Measurements from ENCODE around the gene LCP2. TPM values are rescaled to one million over a fixed set of nuclear protein-coding genes. Genes with fewer than 3 reads are reported as not detected.
"Not testable (repeated sequence)": the region's sequence is repeated elsewhere in the genome, so short reads cannot be mapped to it uniquely, and the experiment has no call there.

The LCP2 gene
- total and polyA plus RNA-seq, 2 experiments from 2014 or later = 0.80 TPM; not detected in 1

DNA sequence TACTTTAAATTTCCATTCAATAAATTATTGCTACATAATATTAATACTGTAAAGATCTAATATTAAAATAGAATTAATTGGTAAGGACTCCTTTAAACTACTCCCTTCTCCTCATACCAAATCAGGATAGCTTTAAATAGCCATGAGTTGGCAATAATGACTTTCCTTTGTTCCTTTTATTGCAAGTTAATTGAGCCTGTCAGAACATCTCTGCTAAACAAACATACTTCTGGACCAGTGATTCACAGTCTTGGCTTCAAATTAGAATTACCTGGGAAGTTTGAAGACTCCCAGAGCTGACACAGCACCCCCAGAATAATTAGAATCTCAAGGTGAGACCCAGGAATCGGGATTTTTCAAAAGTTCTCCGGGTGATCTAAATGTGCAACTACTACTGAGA is 46.1 kb downstream of the LCP2 start:
- Histone ChIP-seq H3K4me2 (no peak overlapping the region), H3K36me3 (replicated peaks; ENCODE audit: insufficient read depth, low read depth) (no peaks in the 10 kb centered on the region), H3K4me3 (no peak overlapping the region), H4K20me1 (ENCODE audit: insufficient read depth, poor library complexity, severe bottlenecking) (no peaks in the 10 kb centered on the region), H3K27me3 (peaks cover 44% of the 10 kb centered on the region), H3K27ac (no peak overlapping the region), H3K79me2 (no peaks in the 10 kb centered on the region), H3K4me1 (ENCODE audit: insufficient read depth) (peaks cover under 1% of the 10 kb centered on the region), H3K9me3 (ENCODE audit: low read depth) (no peaks in the 10 kb centered on the region), H3K9me2 (replicated peaks; ENCODE audit: insufficient read depth) (no peaks in the 10 kb centered on the region), H2AFZ (no peak overlapping the region)
- TF ChIP-seq EZH2phosphoT487 (IDR thresholded peaks at IDR 0.05; ENCODE audit: low read depth, severe bottlenecking, unreplicated experiment) (no peak), EZH2 (IDR thresholded peaks at IDR 0.05; ENCODE audit: borderline replicate concordance) (no peak)
- TF ChIP-seq, protein P1, sequence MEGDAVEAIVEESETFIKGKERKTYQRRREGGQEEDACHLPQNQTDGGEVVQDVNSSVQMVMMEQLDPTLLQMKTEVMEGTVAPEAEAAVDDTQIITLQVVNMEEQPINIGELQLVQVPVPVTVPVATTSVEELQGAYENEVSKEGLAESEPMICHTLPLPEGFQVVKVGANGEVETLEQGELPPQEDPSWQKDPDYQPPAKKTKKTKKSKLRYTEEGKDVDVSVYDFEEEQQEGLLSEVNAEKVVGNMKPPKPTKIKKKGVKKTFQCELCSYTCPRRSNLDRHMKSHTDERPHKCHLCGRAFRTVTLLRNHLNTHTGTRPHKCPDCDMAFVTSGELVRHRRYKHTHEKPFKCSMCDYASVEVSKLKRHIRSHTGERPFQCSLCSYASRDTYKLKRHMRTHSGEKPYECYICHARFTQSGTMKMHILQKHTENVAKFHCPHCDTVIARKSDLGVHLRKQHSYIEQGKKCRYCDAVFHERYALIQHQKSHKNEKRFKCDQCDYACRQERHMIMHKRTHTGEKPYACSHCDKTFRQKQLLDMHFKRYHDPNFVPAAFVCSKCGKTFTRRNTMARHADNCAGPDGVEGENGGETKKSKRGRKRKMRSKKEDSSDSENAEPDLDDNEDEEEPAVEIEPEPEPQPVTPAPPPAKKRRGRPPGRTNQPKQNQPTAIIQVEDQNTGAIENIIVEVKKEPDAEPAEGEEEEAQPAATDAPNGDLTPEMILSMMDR (IDR thresholded peaks at IDR 0.05; ENCODE audit: poor library complexity) = no peak
- 58% methylated on average over 2 of the region's 2 CpGs for WGBS (ENCODE audit: low lambda C conversion rate, missing lambda C conversion rate)
- no peak for DNase-seq (ENCODE audit: low spot score)

DNA sequence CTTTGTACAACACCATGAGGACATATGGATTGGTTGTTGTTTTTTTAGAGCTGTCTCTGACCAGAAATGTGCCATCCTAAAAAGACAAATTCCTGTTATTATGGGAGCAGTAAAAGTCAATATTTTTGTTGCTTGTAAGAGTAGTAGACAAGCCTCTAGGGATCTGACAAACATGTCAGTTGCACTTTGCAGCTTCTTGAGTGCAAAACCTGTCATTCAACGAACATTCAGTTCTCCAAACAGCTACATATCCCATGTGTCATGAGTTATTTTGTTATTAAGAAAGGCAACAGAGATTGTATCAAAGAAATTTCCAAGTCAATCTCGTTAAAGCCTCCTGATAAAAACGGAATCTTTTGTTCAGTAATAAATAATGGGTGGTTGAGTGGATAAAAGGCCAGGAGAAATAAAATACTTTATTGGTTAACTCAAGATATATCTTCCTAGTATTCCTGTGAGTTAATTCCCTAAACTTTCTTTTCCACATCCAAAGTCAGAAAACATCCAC is 46.7 kb downstream of the LCP2 start:
- Histone ChIP-seq H3K9me2 (replicated peaks; ENCODE audit: insufficient read depth) (no peaks in the 10 kb centered on the region), H3K9me3 (ENCODE audit: low read depth) (no peaks in the 10 kb centered on the region), H3K4me3 (no peak overlapping the region), H3K4me1 (ENCODE audit: insufficient read depth) (no peaks in the 10 kb centered on the region), H3K79me2 (no peaks in the 10 kb centered on the region), H3K36me3 (replicated peaks; ENCODE audit: insufficient read depth, low read depth) (no peaks in the 10 kb centered on the region), H3K27me3 (peaks cover 44% of the 10 kb centered on the region), H3K27ac (no peak overlapping the region), H4K20me1 (ENCODE audit: insufficient read depth, poor library complexity, severe bottlenecking) (no peaks in the 10 kb centered on the region), H3K4me2 (no peak overlapping the region), H2AFZ (no peak overlapping the region)
- 43% methylated on average over 3 of the region's 3 CpGs for WGBS (ENCODE audit: low lambda C conversion rate, missing lambda C conversion rate)
- no peak for DNase-seq (ENCODE audit: low spot score)
- no peak for TF ChIP-seq EZH2 (IDR thresholded peaks at IDR 0.05; ENCODE audit: borderline replicate concordance)
- TF ChIP-seq EZH2phosphoT487 (IDR thresholded peaks at IDR 0.05; ENCODE audit: low read depth, severe bottlenecking, unreplicated experiment) = no peak
- TF ChIP-seq, protein P1 (IDR thresholded peaks at IDR 0.05; ENCODE audit: poor library complexity) = no peak

GRCh38 chr5:170249355-170249754 is 48.2 kb downstream of the LCP2 start:
- WGBS (ENCODE audit: low lambda C conversion rate, missing lambda C conversion rate) = 90% methylated on average over 4 of the region's 4 CpGs
- TF ChIP-seq EZH2phosphoT487 (IDR thresholded peaks at IDR 0.05; ENCODE audit: low read depth, severe bottlenecking, unreplicated experiment) (no peak), EZH2 (IDR thresholded peaks at IDR 0.05; ENCODE audit: borderline replicate concordance) (no peak)
- TF ChIP-seq, protein P1 (IDR thresholded peaks at IDR 0.05; ENCODE audit: poor library complexity) = no peak

DNA sequence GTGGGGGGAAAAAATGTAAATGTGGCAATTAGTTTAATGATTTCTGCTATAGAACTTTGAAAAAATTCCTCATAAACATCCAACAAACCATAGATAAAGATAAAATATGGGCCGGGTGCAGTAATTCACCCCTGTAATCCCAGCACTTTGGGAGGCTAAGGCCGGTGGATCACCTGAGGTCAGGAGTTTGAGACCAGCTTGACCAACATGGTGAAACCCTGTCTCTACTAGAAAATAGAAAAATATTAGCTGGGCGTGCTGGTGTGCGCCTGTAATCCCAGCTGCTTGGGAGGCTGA is 48.7 kb downstream of the LCP2 start:
- H4K20me1 ChIP-seq (ENCODE audit: insufficient read depth, poor library complexity, severe bottlenecking); H3K4me3 ChIP-seq; H3K4me1 ChIP-seq (ENCODE audit: insufficient read depth); H3K36me3 ChIP-seq (replicated peaks; ENCODE audit: insufficient read depth, low read depth); H3K79me2 ChIP-seq; DNase-seq (ENCODE audit: low spot score); H2AFZ ChIP-seq; H3K9me2 ChIP-seq (replicated peaks; ENCODE audit: insufficient read depth); H3K9me3 ChIP-seq (ENCODE audit: low read depth); H3K4me2 ChIP-seq; H3K27ac ChIP-seq: not testable (repeated sequence)
- WGBS (ENCODE audit: low lambda C conversion rate, missing lambda C conversion rate) = 90% methylated on average over 4 of the region's 4 CpGs
- H3K27me3 ChIP-seq = peaks cover 35% of the 10 kb centered on the region

More at GRCh38 chr5:170249355-170249754, 48.2 kb downstream of the LCP2 start:
- Histone ChIP-seq H3K27me3 (peaks cover 39% of the 10 kb centered on the region), H3K9me2 (replicated peaks; ENCODE audit: insufficient read depth) (no peaks in the 10 kb centered on the region), H2AFZ (no peak overlapping the region), H3K27ac (no peak overlapping the region), H3K9me3 (ENCODE audit: low read depth) (no peaks in the 10 kb centered on the region), H3K4me2 (no peak overlapping the region), H3K4me1 (ENCODE audit: insufficient read depth) (no peaks in the 10 kb centered on the region), H4K20me1 (ENCODE audit: insufficient read depth, poor library complexity, severe bottlenecking) (no peaks in the 10 kb centered on the region), H3K4me3 (no peak overlapping the region), H3K36me3 (replicated peaks; ENCODE audit: insufficient read depth, low read depth) (no peaks in the 10 kb centered on the region), H3K79me2 (no peaks in the 10 kb centered on the region)
- DNase-seq (ENCODE audit: low spot score) = no peak

Data from hepatocyte (in vitro differentiated cells).